GM12873 (cell line): ENCODE results near the gene CNTN2.

Source experiments
- TF ChIP-seq, protein P1 (sequence below): IDR thresholded peaks from 2 replicates; pipeline ENCODE4 v1.5.1; 2012; ENCODE audit warnings: low read depth, mild to moderate bottlenecking, moderate library complexity, low read length, control low read depth; ENCODE audit not compliant: insufficient read depth; ENCODE audit errors: missing control alignments

CNTN2 gene

DNA sequence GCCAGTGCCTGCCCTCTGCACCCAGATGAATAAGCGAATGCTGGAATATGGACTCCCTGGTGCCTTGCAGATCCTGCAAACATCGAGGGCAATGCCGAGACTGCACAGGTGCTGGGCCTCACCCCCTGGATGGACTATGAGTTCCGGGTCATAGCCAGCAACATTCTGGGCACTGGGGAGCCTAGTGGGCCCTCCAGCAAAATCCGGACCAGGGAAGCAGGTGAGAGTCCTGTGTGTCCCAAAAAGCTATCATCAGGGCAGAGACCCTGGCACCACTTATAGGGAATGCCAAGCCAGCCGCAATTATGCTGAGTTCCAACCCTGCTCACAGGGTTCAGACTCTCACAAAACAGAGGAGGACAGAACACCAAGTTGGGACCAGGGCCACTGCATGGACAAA is 24.0 kb downstream of the CNTN2 start:
- TF ChIP-seq, protein P1, sequence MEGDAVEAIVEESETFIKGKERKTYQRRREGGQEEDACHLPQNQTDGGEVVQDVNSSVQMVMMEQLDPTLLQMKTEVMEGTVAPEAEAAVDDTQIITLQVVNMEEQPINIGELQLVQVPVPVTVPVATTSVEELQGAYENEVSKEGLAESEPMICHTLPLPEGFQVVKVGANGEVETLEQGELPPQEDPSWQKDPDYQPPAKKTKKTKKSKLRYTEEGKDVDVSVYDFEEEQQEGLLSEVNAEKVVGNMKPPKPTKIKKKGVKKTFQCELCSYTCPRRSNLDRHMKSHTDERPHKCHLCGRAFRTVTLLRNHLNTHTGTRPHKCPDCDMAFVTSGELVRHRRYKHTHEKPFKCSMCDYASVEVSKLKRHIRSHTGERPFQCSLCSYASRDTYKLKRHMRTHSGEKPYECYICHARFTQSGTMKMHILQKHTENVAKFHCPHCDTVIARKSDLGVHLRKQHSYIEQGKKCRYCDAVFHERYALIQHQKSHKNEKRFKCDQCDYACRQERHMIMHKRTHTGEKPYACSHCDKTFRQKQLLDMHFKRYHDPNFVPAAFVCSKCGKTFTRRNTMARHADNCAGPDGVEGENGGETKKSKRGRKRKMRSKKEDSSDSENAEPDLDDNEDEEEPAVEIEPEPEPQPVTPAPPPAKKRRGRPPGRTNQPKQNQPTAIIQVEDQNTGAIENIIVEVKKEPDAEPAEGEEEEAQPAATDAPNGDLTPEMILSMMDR: no peak

DNA sequence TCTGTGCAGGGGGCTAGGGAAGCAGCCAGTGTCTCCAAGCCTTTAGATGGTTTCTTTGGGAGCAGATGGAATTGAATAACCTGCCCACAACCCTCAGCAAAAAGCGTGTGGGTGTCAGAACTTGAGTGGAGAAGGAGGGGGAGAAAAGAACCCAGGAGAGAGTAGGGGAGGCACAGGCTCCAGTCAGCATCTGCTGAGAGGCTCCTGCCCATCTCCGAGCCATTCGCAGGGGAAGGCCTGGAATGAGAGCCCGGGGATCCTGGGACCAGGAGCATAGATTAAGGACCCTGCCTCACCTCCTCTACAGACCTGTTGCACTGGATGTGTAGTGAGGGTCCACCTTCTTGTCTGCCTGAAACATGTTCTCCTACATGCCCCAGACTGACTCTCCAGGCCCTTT is 25.0 kb downstream of the CNTN2 start:
- TF ChIP-seq, protein P1: no peak

DNA sequence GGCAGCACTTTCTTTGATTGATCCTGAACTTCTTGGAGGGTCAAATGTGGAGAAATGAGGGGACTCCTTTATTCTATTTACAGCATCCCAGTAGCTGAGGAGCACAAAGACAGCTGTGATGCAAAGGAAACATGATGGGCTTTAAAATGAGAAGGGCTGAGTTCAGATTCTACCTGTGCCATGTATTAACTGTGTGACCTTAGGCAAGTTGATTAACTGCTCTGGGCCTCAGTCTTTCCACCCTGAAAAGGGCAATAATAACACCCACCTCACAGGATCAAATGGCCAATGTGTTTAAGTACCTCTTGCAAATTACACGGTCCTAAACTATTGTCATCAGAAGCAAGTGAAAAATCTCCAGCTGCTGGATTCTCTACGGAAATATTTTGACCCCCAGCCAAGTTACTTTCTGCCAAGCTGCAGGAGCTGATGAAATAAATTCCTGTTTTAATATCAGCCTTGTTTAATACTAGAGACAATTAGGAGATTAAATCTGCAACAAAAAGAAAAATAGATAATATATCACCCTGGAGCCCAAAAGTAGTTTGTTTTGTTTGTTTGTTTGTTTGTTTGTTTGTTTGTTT is 25.5 kb downstream of the CNTN2 start:
- TF ChIP-seq, protein P1: no peak

DNA sequence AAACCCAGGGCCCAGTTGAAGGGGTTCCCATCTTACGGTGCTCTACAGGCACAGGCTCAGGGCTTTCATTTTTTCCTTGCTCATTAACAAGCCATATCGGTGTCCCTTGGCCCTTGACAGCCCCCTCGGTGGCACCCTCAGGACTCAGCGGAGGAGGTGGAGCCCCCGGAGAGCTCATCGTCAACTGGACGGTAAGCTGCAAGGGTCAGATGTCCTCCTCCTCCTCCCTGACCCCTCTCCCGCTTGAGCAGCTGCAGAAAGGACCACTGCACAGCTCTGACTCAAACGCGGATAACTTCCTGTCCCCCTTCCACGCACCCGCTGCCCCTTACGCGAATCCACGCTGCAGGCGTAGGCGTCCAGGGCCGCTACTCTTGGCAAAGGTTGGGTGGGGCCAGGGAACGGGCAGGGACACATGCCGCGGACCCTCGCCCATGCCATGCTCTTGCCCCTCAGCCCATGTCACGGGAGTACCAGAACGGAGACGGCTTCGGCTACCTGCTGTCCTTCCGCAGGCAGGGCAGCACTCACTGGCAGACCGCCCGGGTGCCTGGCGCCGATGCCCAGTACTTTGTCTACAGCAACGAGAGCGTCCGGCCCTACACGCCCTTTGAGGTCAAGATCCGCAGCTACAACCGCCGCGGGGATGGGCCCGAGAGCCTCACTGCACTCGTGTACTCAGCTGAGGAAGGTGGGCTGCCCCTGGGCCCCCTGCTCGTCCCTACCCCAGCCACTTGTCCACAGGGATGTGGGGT is 26.5 kb downstream of the CNTN2 start:
- TF ChIP-seq, protein P1: no peak

DNA sequence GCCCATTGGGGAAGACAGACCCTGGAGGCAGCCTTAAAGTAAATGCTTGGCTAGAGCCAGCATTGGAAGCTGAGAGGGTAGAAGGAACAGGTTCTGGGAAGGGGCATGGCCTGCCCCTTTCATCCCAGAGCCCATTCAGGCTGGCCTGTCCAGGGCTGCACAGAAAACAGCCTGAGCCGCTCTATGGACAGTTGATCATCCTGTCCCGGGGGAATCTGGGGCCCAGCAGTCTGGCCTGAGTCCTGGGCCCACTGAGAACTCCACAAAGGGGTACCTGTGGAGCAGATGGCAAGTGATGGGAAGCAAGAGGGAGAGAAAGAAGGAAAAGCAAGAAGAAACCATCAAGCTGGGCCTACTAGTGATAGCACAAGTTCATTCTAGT is 28.0 kb downstream of the CNTN2 start:
- TF ChIP-seq, protein P1: no peak

DNA sequence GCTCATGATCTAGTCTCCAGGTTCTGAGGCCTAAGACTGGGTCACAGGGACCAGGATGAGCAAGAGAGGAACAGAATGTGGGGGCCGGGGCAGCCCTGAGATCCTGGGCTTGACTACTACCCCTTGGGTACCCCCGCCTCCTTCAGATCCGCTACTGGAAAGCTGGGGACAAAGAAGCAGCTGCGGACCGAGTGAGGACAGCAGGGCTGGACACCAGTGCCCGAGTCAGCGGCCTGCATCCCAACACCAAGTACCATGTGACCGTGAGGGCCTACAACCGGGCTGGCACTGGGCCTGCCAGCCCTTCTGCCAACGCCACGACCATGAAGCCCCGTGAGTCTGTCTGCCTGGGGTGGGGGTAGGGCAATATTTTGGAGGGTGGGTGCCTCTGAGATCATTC is 28.8 kb downstream of the CNTN2 start:
- TF ChIP-seq, protein P1: no peak

DNA sequence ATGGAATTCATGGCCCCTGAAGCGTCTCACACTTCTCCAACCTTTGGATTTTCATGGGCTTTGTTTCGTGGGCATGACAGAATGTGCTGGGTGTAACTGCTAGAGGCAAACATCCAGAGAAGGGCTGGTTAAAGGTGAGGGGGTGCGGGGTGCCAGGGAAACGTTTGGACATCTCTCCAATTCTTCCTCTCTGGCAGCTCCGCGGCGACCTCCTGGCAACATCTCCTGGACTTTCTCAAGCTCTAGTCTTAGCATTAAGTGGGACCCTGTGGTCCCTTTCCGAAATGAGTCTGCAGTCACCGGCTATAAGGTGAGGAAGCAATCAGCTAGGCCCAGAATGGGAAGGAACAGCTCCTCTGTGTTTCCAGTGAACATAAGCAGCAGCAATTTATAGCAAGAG is 29.3 kb downstream of the CNTN2 start:
- TF ChIP-seq, protein P1: no peak
